Lower leg skin (tissue), 4 donors: Measurements from ENCODE around the gene SLC7A7. TPM values are rescaled to one million over a fixed set of nuclear protein-coding genes. Genes with fewer than 3 reads are reported as not detected.
"Not testable (repeated sequence)": the region's sequence is repeated elsewhere in the genome, so short reads cannot be mapped to it uniquely, and the experiment has no call there.

Source experiments
- DNase-seq, 2 donors: peaks; one replicate each; pipeline ENCODE4 v3.0.0-alpha.2; 2019; ENCODE audit warnings: low spot score in 2 of 2
- H3K4me3 ChIP-seq: fragments of 200-600 bp; sonication (generic); 2 replicates; pipeline ENCODE4 v1.5.1; 2017; ENCODE audit warnings: mild to moderate bottlenecking, low read depth; ENCODE audit not compliant: poor library complexity, severe bottlenecking
- POLR2A ChIP-seq, 2 donors: fragments of 450-650 bp; IDR thresholded peaks; one replicate each; pipeline ENCODE4 v1.6.1; 2016 to 2017; ENCODE audit warnings: antibody characterized with exemption in 2 of 2, mild to moderate bottlenecking in 1 of 2, moderate library complexity in 1 of 2
- WGBS, 2 donors: methylation state at CpG; one replicate each; pipeline ENCODE4 v1.1.5; 2018; 5-methylcytosine and 5-hydroxymethylcytosine counted together
- intact Hi-C: fragments of 100-400 bp; cut with DNase I; formaldehyde crosslinking; loops from one replicate; pipeline ENCODE4 v1.15.0; 2023; ENCODE audit warnings: low total_unique reads
- total RNA-seq, 4 donors: library from RNA; depleted of rRNA; stranded (reverse); fragments of >200 nt; gene quantifications; one replicate each; pipeline ENCODE4 v1.1.0, GENCODE V29; 2016
- TF ChIP-seq, protein P1 (sequence below), 3 donors: fragments of 450-650 bp; IDR thresholded peaks; one replicate each; pipeline ENCODE4 v1.5.1; 2016; ENCODE audit warnings: antibody characterized with exemption in 3 of 3, mild to moderate bottlenecking in 3 of 3, moderate library complexity in 2 of 3

Gene SLC7A7
- total RNA-seq, 4 donors from 2014 or later: 1.1 to 12.8 (median 6.5) TPM

DNA sequence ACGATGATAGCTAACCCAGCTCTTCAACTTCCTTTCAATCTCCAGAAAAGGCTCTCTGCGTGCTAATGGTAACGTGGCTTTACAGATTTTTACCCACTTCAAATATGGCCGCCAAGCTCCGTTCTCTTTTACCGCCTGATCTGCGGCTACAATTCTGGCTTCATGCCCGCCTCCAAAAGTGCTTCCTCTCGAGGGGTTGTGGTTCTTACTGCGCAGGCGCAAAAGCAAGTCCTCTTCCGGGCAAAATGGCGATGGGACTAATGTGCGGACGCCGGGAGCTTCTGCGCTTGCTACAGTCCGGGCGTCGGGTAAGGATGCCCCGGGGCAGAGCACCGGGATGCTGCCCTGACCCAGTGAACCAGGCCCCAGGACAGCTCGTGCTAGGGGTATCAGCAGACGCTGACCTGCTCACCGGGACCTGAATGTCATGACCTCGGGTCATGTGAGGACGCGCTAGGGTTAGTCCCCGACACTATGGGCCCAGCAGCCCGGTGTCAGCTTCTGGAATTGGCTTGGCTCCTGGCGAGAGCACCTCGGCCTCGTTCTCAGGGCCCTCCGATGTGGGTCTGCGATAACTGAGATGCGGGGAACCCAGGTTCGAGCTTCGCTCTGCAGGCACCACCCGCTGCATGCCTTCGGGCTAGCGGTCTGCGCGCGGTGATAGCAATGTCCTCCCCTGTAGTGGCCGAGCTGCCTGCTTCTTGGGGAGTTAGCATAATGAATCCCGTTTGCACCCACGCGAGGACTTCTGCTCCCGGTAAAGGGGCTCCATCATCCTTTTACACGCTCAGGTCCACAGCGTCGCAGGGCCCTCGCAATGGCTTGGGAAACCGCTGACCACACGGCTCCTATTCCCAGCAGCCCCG lies 48.5 kb downstream of the SLC7A7 start, which contains the start of gene OXA1L:
OXA1L (plus strand) TSS at position 232 of the 866 bp plus-strand sequence; CDS start at position 246, 14 bp downstream.
- intact Hi-C loops: no loop called here
- peak in 1 of 2 donors; percentile 1 for TF ChIP-seq POLR2A (IDR thresholded peaks at IDR 0.05)
- TF ChIP-seq, protein P1, sequence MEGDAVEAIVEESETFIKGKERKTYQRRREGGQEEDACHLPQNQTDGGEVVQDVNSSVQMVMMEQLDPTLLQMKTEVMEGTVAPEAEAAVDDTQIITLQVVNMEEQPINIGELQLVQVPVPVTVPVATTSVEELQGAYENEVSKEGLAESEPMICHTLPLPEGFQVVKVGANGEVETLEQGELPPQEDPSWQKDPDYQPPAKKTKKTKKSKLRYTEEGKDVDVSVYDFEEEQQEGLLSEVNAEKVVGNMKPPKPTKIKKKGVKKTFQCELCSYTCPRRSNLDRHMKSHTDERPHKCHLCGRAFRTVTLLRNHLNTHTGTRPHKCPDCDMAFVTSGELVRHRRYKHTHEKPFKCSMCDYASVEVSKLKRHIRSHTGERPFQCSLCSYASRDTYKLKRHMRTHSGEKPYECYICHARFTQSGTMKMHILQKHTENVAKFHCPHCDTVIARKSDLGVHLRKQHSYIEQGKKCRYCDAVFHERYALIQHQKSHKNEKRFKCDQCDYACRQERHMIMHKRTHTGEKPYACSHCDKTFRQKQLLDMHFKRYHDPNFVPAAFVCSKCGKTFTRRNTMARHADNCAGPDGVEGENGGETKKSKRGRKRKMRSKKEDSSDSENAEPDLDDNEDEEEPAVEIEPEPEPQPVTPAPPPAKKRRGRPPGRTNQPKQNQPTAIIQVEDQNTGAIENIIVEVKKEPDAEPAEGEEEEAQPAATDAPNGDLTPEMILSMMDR (IDR thresholded peaks at IDR 0.05): peak in 1 of 3 donors; percentile 24
- 0% methylated on average over 29 to 33 of the region's 56 CpGs for WGBS, 2 donors

DNA sequence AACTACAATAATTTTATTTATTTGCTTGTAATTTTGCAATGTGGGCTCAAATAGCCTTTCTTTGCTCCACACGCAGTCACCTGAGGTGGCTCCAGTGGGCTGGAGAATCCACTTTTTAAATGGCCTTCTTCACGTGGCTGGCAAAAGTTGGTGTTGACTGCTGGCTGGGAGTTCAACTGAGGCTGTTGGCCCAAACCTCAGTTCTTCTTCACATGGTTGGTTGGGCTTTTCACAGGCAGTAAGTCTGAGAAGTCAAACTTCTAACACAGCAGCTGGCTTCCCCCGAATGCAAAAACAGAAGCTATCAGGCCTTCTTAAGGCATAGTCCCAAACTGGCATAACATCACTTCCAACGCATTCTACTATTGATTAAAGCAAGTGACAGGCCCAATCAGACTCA lies 50.9 kb downstream of the SLC7A7 start:
- WGBS, 2 donors: 60 to 77% methylated on average over 4 of the region's 4 CpGs
- no peak for DNase-seq
- no peak overlapping the region for H3K4me3 ChIP-seq
- TF ChIP-seq, protein P1 (IDR thresholded peaks at IDR 0.05): no peak
- no peak for TF ChIP-seq POLR2A (IDR thresholded peaks at IDR 0.05)
- intact Hi-C loops: no loop called here

More for the DNA sequence above, 48.5 kb downstream of the SLC7A7 start, which contains the start of gene OXA1L:
- DNase-seq: peak; percentile 98 to 99
- peak within 1 kb of the TSS; percentile 78 for H3K4me3 ChIP-seq

DNA sequence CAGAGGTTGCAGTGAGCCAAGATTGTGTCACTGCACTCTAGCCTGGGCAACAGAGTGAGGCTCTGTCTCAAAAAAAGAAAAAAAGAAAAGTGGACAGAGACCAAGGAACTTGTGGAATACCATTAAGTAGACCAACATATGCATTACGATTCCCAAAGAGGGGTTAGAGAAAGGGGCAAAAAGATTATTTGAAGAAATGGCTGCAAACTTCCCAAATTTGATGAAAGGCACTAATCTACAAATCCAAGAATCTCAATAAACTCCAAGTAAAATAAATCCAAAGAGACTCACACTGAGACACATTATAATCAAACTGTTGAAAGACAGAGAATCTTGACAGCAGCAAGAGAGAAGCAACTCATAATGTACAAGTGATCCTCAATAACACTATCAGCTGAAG lies 53.5 kb downstream of the SLC7A7 start:
- DNase-seq: no peak
- intact Hi-C loops: no loop called here
- 79 to 100% methylated on average over 1 of the region's 1 CpG for WGBS, 2 donors
- no peak overlapping the region for H3K4me3 ChIP-seq
- TF ChIP-seq, protein P1 (IDR thresholded peaks at IDR 0.05): no peak
- TF ChIP-seq POLR2A (IDR thresholded peaks at IDR 0.05): no peak

DNA sequence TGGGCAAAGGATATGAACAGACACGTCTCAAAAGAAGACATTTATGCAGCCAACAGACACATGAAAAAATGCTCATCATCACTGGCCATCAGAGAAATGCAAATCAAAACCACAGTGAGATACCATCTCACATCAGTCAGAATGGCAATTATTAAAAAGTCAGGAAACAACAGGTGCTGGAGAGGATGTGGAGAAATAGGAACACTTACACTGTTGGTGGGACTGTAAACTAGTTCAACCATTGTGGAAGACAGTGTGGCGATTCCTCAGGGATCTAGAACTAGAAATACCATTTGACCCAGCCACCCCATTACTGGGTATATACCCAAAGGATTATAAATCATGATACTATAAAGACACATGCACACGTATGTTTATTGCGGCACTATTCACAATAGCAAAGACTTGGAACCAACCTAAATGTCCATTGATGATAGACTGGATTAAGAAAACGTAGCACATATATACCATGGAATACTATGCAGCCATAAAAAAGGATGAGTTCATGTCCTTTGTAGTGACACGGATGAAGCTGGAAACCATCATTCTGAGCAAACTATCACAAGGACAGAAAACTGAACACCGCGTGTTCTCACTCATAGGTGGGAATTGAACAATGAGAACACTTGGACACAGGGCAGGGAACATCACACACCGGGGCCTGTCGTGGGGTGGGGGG lies 57.1 kb downstream of the SLC7A7 start:
- DNase-seq, intact Hi-C loops, H3K4me3 ChIP-seq: not testable (repeated sequence)
- 88 to 91% methylated on average over 10 of the region's 10 CpGs for WGBS, 2 donors

- DNase-seq: no peak
- no peak for TF ChIP-seq POLR2A (IDR thresholded peaks at IDR 0.05)
- TF ChIP-seq, protein P1 (IDR thresholded peaks at IDR 0.05): no peak
- intact Hi-C loops: no loop called here
- H3K4me3 ChIP-seq: no peak overlapping the region
- whole genome bisulfite sequencing, 2 donors: 69 to 73% methylated on average over 6 of the region's 6 CpGs
These were observed 61.6 kb downstream of the SLC7A7 start for GRCh38 chr14:22753586-22753985.

- DNase-seq: no peak
- TF ChIP-seq, protein P1 (IDR thresholded peaks at IDR 0.05): no peak
- no peak for TF ChIP-seq POLR2A (IDR thresholded peaks at IDR 0.05)
- intact Hi-C loops: no loop called here
- WGBS, 2 donors: 39 to 65% methylated on average over 8 of the region's 8 CpGs
- no peak overlapping the region for H3K4me3 ChIP-seq
These were observed 62.8 kb downstream of the SLC7A7 start for GRCh38 chr14:22752422-22752821.
